NCI-H1105 (cell line): ENCODE results near the gene CCDC169.
"Not testable (repeated sequence)": the region's sequence is repeated elsewhere in the genome, so short reads cannot be mapped to it uniquely, and the experiment has no call there.

ENCODE experiments used
- DNase-seq: peaks from one replicate; lab custom pipeline; 2025; lab: John Stamatoyannopoulos, UW

CCDC169 gene

GRCh38 chr13:36313047-36313969 is 15.7 kb upstream of the CCDC169 start:
- DNase-seq, result no peak

GRCh38 chr13:36310417-36311108 is 12.9 kb upstream of the CCDC169 start:
- DNase-seq, result no peak

GRCh38 chr13:36302289-36302688 is 4.7 kb upstream of the CCDC169 start:
- DNase-seq, result no peak

- DNase-seq, result not testable (repeated sequence)
Observed at GRCh38 chr13:36299469-36299868, 1.9 kb upstream of the CCDC169 start.

- DNase-seq, result no peak
Observed at GRCh38 chr13:36298535-36299068, 988 bp upstream of the CCDC169 start.

GRCh38 chr13:36294096-36294495 is 3.5 kb downstream of the CCDC169 start:
- DNase-seq, result no peak

- no peak for DNase-seq
Observed at GRCh38 chr13:36293497-36293896, 4.1 kb downstream of the CCDC169 start.

- DNase-seq, result no peak
Observed at GRCh38 chr13:36288794-36289391, 8.7 kb downstream of the CCDC169 start.

GRCh38 chr13:36286006-36286405 is 11.6 kb downstream of the CCDC169 start:
- no peak for DNase-seq

- peak; percentile 15 for DNase-seq
Observed at GRCh38 chr13:36282821-36283432, 14.7 kb downstream of the CCDC169 start.

- peak; percentile 37 for DNase-seq
Observed at GRCh38 chr13:36275190-36276002, 22.2 kb downstream of the CCDC169 start.

GRCh38 chr13:36273431-36273830 is 24.2 kb downstream of the CCDC169 start:
- no peak for DNase-seq

- no peak for DNase-seq
Observed at GRCh38 chr13:36261976-36262375, 35.6 kb downstream of the CCDC169 start.

GRCh38 chr13:36261011-36261410 is 36.6 kb downstream of the CCDC169 start:
- no peak for DNase-seq

GRCh38 chr13:36259361-36260137 is 38.1 kb downstream of the CCDC169 start:
- DNase-seq, result no peak

GRCh38 chr13:36258831-36259230 is 38.8 kb downstream of the CCDC169 start:
- no peak for DNase-seq

GRCh38 chr13:36251526-36251925 is 46.1 kb downstream of the CCDC169 start:
- DNase-seq, result no peak

- DNase-seq, result no peak
Observed at GRCh38 chr13:36251017-36251416, 46.6 kb downstream of the CCDC169 start.

GRCh38 chr13:36248700-36249099 is 48.9 kb downstream of the CCDC169 start:
- DNase-seq, result no peak

- no peak for DNase-seq
Observed at GRCh38 chr13:36244990-36245389, 52.6 kb downstream of the CCDC169 start.
